ENCODE results near the gene NXPE3. TPM values are rescaled to one million over a fixed set of nuclear protein-coding genes. Genes with fewer than 3 reads are reported as not detected.
"Not testable (repeated sequence)": the region's sequence is repeated elsewhere in the genome, so short reads cannot be mapped to it uniquely, and the experiment has no call there.

NXPE3 gene
- total RNA-seq, 1 experiment from 2014 or later = 3.9 TPM

GRCh38 chr3:101732240-101732641 is 46.8 kb upstream of the NXPE3 start:
- intact Hi-C loops (cut with micrococcal nuclease) = no loop called here
- Mint-ChIP-seq H3K9me3 (ENCODE audit: unreplicated experiment) (no peaks in the 10 kb centered on the region), H3K36me3 (ENCODE audit: insufficient read depth, unreplicated experiment) (peaks cover 96% of the 10 kb centered on the region), H3K4me1 (ENCODE audit: insufficient read depth, unreplicated experiment) (no peaks in the 10 kb centered on the region), H3K4me3 (ENCODE audit: unreplicated experiment) (no peak overlapping the region), H3K27me3 (ENCODE audit: insufficient read depth, unreplicated experiment) (no peaks in the 10 kb centered on the region), H3K27ac (ENCODE audit: low read depth, unreplicated experiment) (no peak overlapping the region)
- no peak for TF ChIP-seq CTCF (IDR thresholded peaks at IDR 0.05; ENCODE audit: unreplicated experiment)
- ChIA-PET POLR2A (no interaction called here), CTCF (no interaction called here)
- BruUV-seq (replicated peaks) = no TSS peak
- no peak for DNase-seq (ENCODE audit: unreplicated experiment)

- CTCF ChIA-PET = no interaction called here
- no peak for DNase-seq (ENCODE audit: unreplicated experiment)
- Mint-ChIP-seq H3K4me3 (ENCODE audit: unreplicated experiment) (no peak overlapping the region), H3K27ac (ENCODE audit: low read depth, unreplicated experiment) (no peak overlapping the region), H3K9me3 (ENCODE audit: unreplicated experiment) (peaks cover 17% of the 10 kb centered on the region), H3K4me1 (ENCODE audit: insufficient read depth, unreplicated experiment) (no peaks in the 10 kb centered on the region), H3K36me3 (ENCODE audit: insufficient read depth, unreplicated experiment) (peaks cover 65% of the 10 kb centered on the region), H3K27me3 (ENCODE audit: insufficient read depth, unreplicated experiment) (no peaks in the 10 kb centered on the region)
- no TSS peak for BruUV-seq (replicated peaks)
- intact Hi-C loops (cut with micrococcal nuclease) = no loop called here
- TF ChIP-seq CTCF (IDR thresholded peaks at IDR 0.05; ENCODE audit: unreplicated experiment) = no peak
- POLR2A ChIA-PET = interaction anchor here (0.9 kb wide), 1 partner anchor 10 kb away, joined by 3 read pairs; no protein-coding TSS in a partner anchor
These were observed 43.2 kb upstream of the NXPE3 start for GRCh38 chr3:101735833-101736232.

- DNase-seq (ENCODE audit: unreplicated experiment); H3K4me3 Mint-ChIP-seq (ENCODE audit: unreplicated experiment); intact Hi-C loops (cut with micrococcal nuclease); H3K4me1 Mint-ChIP-seq (ENCODE audit: insufficient read depth, unreplicated experiment); H3K27ac Mint-ChIP-seq (ENCODE audit: low read depth, unreplicated experiment); POLR2A ChIA-PET; BruUV-seq (replicated peaks); H3K27me3 Mint-ChIP-seq (ENCODE audit: insufficient read depth, unreplicated experiment): not testable (repeated sequence)
- Mint-ChIP-seq H3K9me3 (ENCODE audit: unreplicated experiment) (peaks cover 17% of the 10 kb centered on the region), H3K36me3 (ENCODE audit: insufficient read depth, unreplicated experiment) (peaks cover 31% of the 10 kb centered on the region)
- CTCF ChIA-PET = interaction anchor here (0.6 kb wide), 1 partner anchor 167 kb away, joined by 5 read pairs; no protein-coding TSS in a partner anchor
These were observed 37.1 kb upstream of the NXPE3 start for GRCh38 chr3:101741914-101742313.

- peaks cover 25% of the 10 kb centered on the region for H3K36me3 Mint-ChIP-seq (ENCODE audit: insufficient read depth, unreplicated experiment)
- H3K4me1 Mint-ChIP-seq (ENCODE audit: insufficient read depth, unreplicated experiment) = no peaks in the 10 kb centered on the region
- no TSS peak for BruUV-seq (replicated peaks)
- TF ChIP-seq CTCF (IDR thresholded peaks at IDR 0.05; ENCODE audit: unreplicated experiment) = no peak
- no peak overlapping the region for H3K4me3 Mint-ChIP-seq (ENCODE audit: unreplicated experiment)
- no peaks in the 10 kb centered on the region for H3K27me3 Mint-ChIP-seq (ENCODE audit: insufficient read depth, unreplicated experiment)
- no peaks in the 10 kb centered on the region for H3K9me3 Mint-ChIP-seq (ENCODE audit: unreplicated experiment)
- ChIA-PET POLR2A (interaction anchor here (0.9 kb wide), 1 partner anchor 20 kb away, joined by 3 read pairs; the partner anchor contains the start of gene CEP97), CTCF (interaction anchor here (0.6 to 1.3 kb wide), 3 partner anchors 11 to 38 kb away, joined by 3 to 4 read pairs (median 4); no protein-coding TSS in a partner anchor)
- DNase-seq (ENCODE audit: unreplicated experiment) = no peak
- no peak overlapping the region for H3K27ac Mint-ChIP-seq (ENCODE audit: low read depth, unreplicated experiment)
- intact Hi-C loops (cut with micrococcal nuclease) = no loop called here
These were observed 34.2 kb upstream of the NXPE3 start for GRCh38 chr3:101744811-101745210.

- BruUV-seq (replicated peaks); H3K27me3 Mint-ChIP-seq (ENCODE audit: insufficient read depth, unreplicated experiment); H3K9me3 Mint-ChIP-seq (ENCODE audit: unreplicated experiment); CTCF ChIA-PET; POLR2A ChIA-PET; DNase-seq (ENCODE audit: unreplicated experiment); H3K4me1 Mint-ChIP-seq (ENCODE audit: insufficient read depth, unreplicated experiment); H3K27ac Mint-ChIP-seq (ENCODE audit: low read depth, unreplicated experiment); intact Hi-C loops (cut with micrococcal nuclease); H3K4me3 Mint-ChIP-seq (ENCODE audit: unreplicated experiment): not testable (repeated sequence)
- H3K36me3 Mint-ChIP-seq (ENCODE audit: insufficient read depth, unreplicated experiment) = peaks cover 32% of the 10 kb centered on the region
These were observed 33.1 kb upstream of the NXPE3 start for GRCh38 chr3:101745934-101746333.

- H3K4me1 Mint-ChIP-seq (ENCODE audit: insufficient read depth, unreplicated experiment) = not testable (repeated sequence)
These were observed 25.5 kb upstream of the NXPE3 start for GRCh38 chr3:101753386-101754113.

More at GRCh38 chr3:101753386-101754113, 25.5 kb upstream of the NXPE3 start:
- H3K27me3 Mint-ChIP-seq (ENCODE audit: insufficient read depth, unreplicated experiment); H3K4me3 Mint-ChIP-seq (ENCODE audit: unreplicated experiment); intact Hi-C loops (cut with micrococcal nuclease); DNase-seq (ENCODE audit: unreplicated experiment); CTCF ChIA-PET; POLR2A ChIA-PET; H3K9me3 Mint-ChIP-seq (ENCODE audit: unreplicated experiment); BruUV-seq (replicated peaks); H3K27ac Mint-ChIP-seq (ENCODE audit: low read depth, unreplicated experiment): not testable (repeated sequence)
- peaks cover 52% of the 10 kb centered on the region for H3K36me3 Mint-ChIP-seq (ENCODE audit: insufficient read depth, unreplicated experiment)
